ENCODE data around the gene CTU2. TPM values are rescaled to one million over a fixed set of nuclear protein-coding genes. Genes with fewer than 3 reads are reported as not detected.

Gene CTU2
- total RNA-seq, 4 donors from 2014 or later = 6.0 to 19.9 (median 10.7) TPM

DNA sequence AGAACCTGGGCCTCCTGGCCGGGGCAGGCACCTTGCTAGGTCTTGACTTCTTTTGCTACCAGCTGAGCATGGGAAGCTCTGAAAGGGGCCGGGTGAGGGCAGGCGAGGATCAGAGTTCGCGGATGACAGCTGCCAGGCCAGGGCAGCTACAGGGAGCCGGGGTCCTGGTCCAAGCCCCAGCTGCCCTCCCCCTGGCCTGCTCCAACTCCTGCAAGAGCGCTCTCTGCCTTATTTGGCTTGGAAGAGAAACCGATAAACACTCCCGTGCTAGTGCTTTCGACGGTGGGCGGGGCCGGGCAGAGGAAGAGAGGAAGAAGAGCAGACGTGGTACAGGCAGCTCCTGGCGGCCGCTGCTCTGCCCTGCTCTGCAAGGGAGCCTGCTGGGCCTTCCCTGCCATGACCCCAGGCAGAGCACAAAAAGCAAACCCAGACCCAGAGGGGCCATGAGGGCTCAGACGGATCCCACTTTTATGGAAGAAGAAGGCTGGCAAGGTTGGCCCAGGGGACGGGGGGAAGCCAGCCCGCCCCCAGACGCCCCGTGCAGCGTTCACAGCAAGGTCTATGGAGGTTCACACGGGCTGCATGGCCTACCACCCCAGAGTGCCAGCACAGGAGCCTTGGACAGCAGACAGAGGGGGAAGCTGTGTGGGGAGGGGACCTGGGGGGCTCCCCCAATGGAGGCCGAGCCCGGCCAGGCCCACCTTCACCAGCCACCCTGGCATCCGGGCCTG is 53.1 kb downstream of the CTU2 start:
- Histone ChIP-seq H3K9me3 (no peaks in the 10 kb centered on the region), H3K4me3 (peak overlapping the region in 1 of 2 donors; percentile 36), H3K27me3 (no peaks in the 10 kb centered on the region), H3K27ac (peak overlapping the region; percentile 81 to 96 (median 92)), H3K4me1 (peaks cover 0 to 95% (median 55%) of the 10 kb centered on the region in 3 donors), H3K36me3 (peaks cover 0 to 6% of the 10 kb centered on the region in 2 donors)
- peak; percentile 81 for ATAC-seq
- TF ChIP-seq EP300 (IDR thresholded peaks at IDR 0.05) (no peak), POLR2A (IDR thresholded peaks at IDR 0.05) (peak; percentile 39 to 42), POLR2AphosphoS5 (IDR thresholded peaks at IDR 0.05) (peak; percentile 73)
- TF ChIP-seq, protein P1, sequence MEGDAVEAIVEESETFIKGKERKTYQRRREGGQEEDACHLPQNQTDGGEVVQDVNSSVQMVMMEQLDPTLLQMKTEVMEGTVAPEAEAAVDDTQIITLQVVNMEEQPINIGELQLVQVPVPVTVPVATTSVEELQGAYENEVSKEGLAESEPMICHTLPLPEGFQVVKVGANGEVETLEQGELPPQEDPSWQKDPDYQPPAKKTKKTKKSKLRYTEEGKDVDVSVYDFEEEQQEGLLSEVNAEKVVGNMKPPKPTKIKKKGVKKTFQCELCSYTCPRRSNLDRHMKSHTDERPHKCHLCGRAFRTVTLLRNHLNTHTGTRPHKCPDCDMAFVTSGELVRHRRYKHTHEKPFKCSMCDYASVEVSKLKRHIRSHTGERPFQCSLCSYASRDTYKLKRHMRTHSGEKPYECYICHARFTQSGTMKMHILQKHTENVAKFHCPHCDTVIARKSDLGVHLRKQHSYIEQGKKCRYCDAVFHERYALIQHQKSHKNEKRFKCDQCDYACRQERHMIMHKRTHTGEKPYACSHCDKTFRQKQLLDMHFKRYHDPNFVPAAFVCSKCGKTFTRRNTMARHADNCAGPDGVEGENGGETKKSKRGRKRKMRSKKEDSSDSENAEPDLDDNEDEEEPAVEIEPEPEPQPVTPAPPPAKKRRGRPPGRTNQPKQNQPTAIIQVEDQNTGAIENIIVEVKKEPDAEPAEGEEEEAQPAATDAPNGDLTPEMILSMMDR (IDR thresholded peaks at IDR 0.05) = peak in 3 of 4 experiments; percentile 51 to 64 (median 54)
- 30 to 54% methylated on average over 4 to 6 of the region's 26 CpGs for WGBS, 2 donors (ENCODE audit: low coverage in 1 of 2)

DNA sequence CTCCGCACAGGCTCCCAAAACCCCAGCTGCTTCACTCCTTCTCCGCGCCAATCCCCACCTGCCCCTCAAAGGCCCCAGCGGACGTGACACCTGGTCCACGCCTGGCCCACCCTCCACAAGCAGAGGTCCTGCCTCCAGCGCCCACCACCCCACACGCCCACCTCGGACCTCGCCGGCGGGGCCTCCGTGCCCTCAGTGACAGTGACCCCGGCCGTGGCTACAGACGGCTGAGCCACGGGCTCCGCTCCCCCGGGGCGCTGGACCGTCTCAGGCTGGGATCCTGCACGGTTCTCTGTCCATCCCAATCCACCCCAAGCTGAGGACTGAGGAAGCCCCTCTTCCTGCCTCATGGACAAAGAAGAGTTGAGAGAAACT is 53.7 kb downstream of the CTU2 start:
- peak overlapping the region in 1 of 2 donors; percentile 36 for H3K4me3 ChIP-seq
- peak overlapping the region; percentile 81 to 96 (median 92) for H3K27ac ChIP-seq
- H3K36me3 ChIP-seq = peaks cover 0 to 6% of the 10 kb centered on the region in 2 donors
- TF ChIP-seq EP300 (IDR thresholded peaks at IDR 0.05) = no peak
- WGBS, 2 donors (ENCODE audit: low coverage in 1 of 2) = no CpG with 5 or more reads among the region's 22 CpGs
- no peak for ATAC-seq
- no peaks in the 10 kb centered on the region for H3K27me3 ChIP-seq
- peaks cover 0 to 95% (median 58%) of the 10 kb centered on the region in 3 donors for H3K4me1 ChIP-seq
- no peaks in the 10 kb centered on the region for H3K9me3 ChIP-seq

DNA sequence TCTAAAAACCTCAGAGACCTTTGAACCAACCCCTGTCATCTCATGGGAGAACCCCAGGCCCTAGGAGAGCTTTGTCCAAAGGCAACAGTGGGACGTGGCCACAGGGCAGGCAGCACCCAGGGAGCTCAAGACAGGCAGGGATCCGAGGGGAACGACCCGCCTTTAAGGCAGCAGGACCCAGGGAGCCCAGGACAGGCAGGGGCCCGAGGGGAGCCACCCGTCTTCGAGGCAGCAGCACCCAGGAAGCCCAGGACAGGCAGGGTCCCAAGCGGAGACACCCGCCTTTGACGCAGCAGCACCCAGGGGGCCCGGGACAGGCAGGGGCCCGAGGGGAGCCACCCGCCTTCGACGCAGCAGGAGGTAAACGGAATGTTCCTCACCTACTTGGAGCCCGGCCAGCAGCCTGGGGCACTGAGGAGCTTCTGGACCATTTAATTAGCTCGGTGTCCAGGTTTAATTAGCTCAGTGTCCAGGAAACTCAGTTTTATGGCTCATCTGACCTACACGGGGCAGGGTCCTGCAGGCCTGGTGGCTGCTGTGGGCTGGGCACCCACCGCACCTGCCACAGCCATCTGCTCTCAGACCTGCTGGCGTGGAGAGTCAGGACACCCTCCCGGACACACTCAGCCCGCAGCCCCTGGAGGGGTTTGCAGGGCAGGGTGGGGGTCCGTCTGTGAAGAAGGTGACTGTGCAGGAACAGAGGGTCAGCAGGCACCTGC is 54.3 kb downstream of the CTU2 start:
- Histone ChIP-seq H3K36me3 (peaks cover 0 to 6% of the 10 kb centered on the region in 2 donors), H3K4me1 (peaks cover 0 to 95% (median 55%) of the 10 kb centered on the region in 3 donors), H3K27ac (peak overlapping the region; percentile 81 to 96 (median 92)), H3K27me3 (no peaks in the 10 kb centered on the region), H3K9me3 (no peaks in the 10 kb centered on the region), H3K4me3 (no peak overlapping the region)
- no peak for ATAC-seq
- TF ChIP-seq, protein P1 (IDR thresholded peaks at IDR 0.05) = no peak
- TF ChIP-seq EP300 (IDR thresholded peaks at IDR 0.05) (no peak), POLR2A (IDR thresholded peaks at IDR 0.05) (no peak), POLR2AphosphoS5 (IDR thresholded peaks at IDR 0.05) (no peak)
- WGBS, 2 donors (ENCODE audit: low coverage in 1 of 2) = 60% methylated on average over 2 of the region's 24 CpGs; no CpG with 5 or more reads in 1 of the 2 donors

DNA sequence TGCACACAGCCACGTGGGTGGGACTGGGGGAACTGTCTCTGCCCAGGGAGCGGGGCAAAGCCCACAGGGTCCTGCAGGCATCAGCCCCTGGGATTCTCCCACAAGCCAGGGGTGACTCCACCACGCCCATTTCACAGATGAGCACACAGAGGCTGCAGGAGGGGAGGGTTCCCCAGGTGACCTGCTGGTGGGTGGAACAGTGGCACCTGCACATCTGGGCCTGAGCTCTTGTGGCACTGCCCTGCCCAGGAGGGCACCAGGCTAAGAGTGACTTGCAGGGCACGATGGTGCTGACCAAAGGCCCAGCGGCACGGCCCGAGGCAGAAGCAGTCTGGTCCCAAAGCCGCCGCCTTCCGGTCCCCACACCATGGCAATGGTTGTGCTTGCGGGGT is 54.8 kb downstream of the CTU2 start:
- no CpG with 5 or more reads among the region's 11 CpGs for WGBS, 2 donors (ENCODE audit: low coverage in 1 of 2)
- H3K4me1 ChIP-seq = peaks cover 0 to 95% (median 52%) of the 10 kb centered on the region in 3 donors

DNA sequence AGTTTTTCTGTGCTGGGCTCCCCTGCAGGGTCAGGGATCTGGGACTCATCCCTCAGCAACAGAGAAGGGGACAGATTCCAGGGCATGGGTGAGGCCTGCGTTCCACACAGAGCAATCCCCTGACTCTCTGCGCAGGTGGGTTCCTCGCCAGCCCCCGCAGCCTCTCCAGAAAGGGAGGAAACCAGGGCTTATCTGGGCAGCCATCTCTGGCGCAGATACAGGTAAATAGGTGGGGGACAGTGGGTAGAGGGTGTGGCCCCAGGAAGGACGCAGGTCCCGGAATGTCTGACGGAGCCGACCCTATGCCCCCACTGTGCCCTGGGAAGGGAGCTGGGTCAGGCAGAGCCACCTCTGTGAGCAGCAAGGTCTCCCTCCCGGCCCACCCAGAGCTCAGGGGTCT is 55.5 kb downstream of the CTU2 start:
- TF ChIP-seq, protein P1 (IDR thresholded peaks at IDR 0.05) = no peak
- TF ChIP-seq POLR2AphosphoS5 (IDR thresholded peaks at IDR 0.05) = no peak
- TF ChIP-seq POLR2A (IDR thresholded peaks at IDR 0.05) = no peak
- no peak for TF ChIP-seq EP300 (IDR thresholded peaks at IDR 0.05)
- Histone ChIP-seq H3K27me3 (no peaks in the 10 kb centered on the region), H3K9me3 (no peaks in the 10 kb centered on the region), H3K4me3 (no peak overlapping the region), H3K4me1 (peaks cover 0 to 98% (median 56%) of the 10 kb centered on the region in 3 donors), H3K36me3 (peaks cover 0 to 10% of the 10 kb centered on the region in 2 donors), H3K27ac (peak overlapping the region in 3 of 4 donors; percentile 91 to 96 (median 94))
- 60% methylated on average over 4 of the region's 10 CpGs; no CpG with 5 or more reads in 1 of the 2 donors for WGBS, 2 donors (ENCODE audit: low coverage in 1 of 2)
- no peak for ATAC-seq

More for the DNA sequence above, 54.8 kb downstream of the CTU2 start:
- ATAC-seq = no peak
- TF ChIP-seq EP300 (IDR thresholded peaks at IDR 0.05) (no peak), POLR2AphosphoS5 (IDR thresholded peaks at IDR 0.05) (no peak), POLR2A (IDR thresholded peaks at IDR 0.05) (no peak)
- TF ChIP-seq, protein P1 (IDR thresholded peaks at IDR 0.05) = no peak
- peaks cover 0 to 10% of the 10 kb centered on the region in 2 donors for H3K36me3 ChIP-seq
- no peak overlapping the region for H3K4me3 ChIP-seq
- H3K27ac ChIP-seq = peak overlapping the region in 3 of 4 donors; percentile 91 to 96 (median 94)
- no peaks in the 10 kb centered on the region for H3K9me3 ChIP-seq
- no peaks in the 10 kb centered on the region for H3K27me3 ChIP-seq

Data from gastroesophageal sphincter (tissue), 4 donors.